ENCODE data around the gene CSNK2A2. TPM values are rescaled to one million over a fixed set of nuclear protein-coding genes. Genes with fewer than 3 reads are reported as not detected.

Gene CSNK2A2
- total and polyA plus RNA-seq, 2 donors (not counting 3 experiments of a cell fraction or from before 2014, with no cell fraction given), result 43.3 to 125 TPM

DNA sequence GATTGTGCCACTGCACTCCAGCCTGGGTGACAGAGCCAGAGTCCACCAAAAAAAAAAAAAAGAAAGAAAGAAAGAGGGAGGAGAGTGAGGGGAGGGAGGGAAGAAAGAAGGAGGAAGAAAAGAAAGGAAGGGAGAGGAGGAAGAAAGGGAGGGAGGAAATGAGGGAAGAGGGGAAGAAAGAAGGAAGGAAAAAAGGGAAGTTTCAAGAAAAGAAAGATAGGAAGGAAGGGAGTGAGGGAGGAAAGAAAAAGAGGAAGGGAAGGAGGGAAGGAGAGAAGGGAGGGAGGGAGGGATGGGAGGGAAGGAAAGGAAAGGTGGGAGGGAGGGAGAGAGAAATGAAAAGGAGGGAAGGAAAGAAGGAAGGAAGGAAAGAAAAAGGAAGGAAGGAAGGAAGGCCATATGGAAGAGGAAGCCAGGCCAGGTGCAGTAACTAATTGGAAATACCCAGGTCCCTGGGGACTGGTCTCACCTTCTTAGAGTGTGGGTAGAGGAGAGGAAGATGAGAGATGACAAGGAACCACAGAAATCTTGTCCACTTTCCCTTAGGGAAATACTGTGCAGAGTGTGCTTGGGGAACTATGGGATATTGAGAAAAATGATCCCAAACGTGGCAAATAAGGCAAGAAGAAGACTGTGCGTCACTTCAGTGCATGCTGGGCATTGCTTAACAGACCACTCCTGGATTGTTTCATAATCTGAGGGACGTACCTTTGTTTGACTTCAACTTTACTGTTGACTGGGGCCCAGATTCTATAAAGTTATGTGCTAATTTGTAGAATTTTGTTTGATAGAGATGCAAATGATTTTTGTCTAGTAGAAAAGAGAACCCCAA is 15.1 kb upstream of the CSNK2A2 start:
- Histone ChIP-seq H2AFZ (ENCODE audit: low read depth, low read length) (no peak overlapping the region), H3K79me2 (ENCODE audit: control insufficient read depth, insufficient read depth, low read length) (no peaks in the 10 kb centered on the region), H3K9me1 (replicated peaks; ENCODE audit: control insufficient read depth, extremely low read depth, insufficient read depth, low read length) (no peaks in the 10 kb centered on the region), H3K27ac (ENCODE audit: insufficient read depth, low read depth, low read length) (no peak overlapping the region), H3K4me3 (replicated peaks in 1 of 3; ENCODE audit: insufficient read depth in 1 of 3, low read depth in 1 of 3, low read length in 3 of 3) (no peak overlapping the region), H3K36me3 (ENCODE audit: control insufficient read depth in 2 of 2, extremely low read depth in 1 of 2, insufficient read depth in 2 of 2, low read length in 2 of 2) (no peaks in the 10 kb centered on the region), H3K4me1 (ENCODE audit: control insufficient read depth, extremely low read depth, insufficient read depth, low read length) (no peaks in the 10 kb centered on the region), H3K9ac (replicated peaks; ENCODE audit: extremely low read depth, insufficient read depth, low read length) (no peak overlapping the region), H4K20me1 (replicated peaks; ENCODE audit: control insufficient read depth, extremely low read depth, insufficient read depth, low read length) (no peaks in the 10 kb centered on the region), H3K27me3 (ENCODE audit: control insufficient read depth in 2 of 2, insufficient read depth in 2 of 2, low read length in 2 of 2) (peaks cover 7 to 8% of the 10 kb centered on the region in 2 experiments), H3K9me3 (replicated peaks; ENCODE audit: control insufficient read depth, insufficient read depth, low read length) (no peaks in the 10 kb centered on the region), H3K4me2 (ENCODE audit: insufficient read depth, low read length) (no peak overlapping the region)
- BruUV-seq (replicated peaks), result no TSS peak
- intact Hi-C loops (cut with micrococcal nuclease) (no loop called here), dilution Hi-C loops (cut with MboI; ENCODE audit: extremely low pct_ligation_motif_present, low sequenced_read_pairs) (no loop called here)
- FAIRE-seq (no peak), DNase-seq (ENCODE audit: low read depth, low spot score) (no peak)
- no peak for TF ChIP-seq POLR2AphosphoS5 (IDR thresholded peaks at IDR 0.05; ENCODE audit: insufficient read depth, low read depth, low read length)
- no peak for TF ChIP-seq POLR2A (IDR thresholded peaks at IDR 0.05; ENCODE audit: low read depth, low read length)
- TF ChIP-seq, protein P1, sequence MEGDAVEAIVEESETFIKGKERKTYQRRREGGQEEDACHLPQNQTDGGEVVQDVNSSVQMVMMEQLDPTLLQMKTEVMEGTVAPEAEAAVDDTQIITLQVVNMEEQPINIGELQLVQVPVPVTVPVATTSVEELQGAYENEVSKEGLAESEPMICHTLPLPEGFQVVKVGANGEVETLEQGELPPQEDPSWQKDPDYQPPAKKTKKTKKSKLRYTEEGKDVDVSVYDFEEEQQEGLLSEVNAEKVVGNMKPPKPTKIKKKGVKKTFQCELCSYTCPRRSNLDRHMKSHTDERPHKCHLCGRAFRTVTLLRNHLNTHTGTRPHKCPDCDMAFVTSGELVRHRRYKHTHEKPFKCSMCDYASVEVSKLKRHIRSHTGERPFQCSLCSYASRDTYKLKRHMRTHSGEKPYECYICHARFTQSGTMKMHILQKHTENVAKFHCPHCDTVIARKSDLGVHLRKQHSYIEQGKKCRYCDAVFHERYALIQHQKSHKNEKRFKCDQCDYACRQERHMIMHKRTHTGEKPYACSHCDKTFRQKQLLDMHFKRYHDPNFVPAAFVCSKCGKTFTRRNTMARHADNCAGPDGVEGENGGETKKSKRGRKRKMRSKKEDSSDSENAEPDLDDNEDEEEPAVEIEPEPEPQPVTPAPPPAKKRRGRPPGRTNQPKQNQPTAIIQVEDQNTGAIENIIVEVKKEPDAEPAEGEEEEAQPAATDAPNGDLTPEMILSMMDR (IDR thresholded peaks at IDR 0.05; ENCODE audit: extremely low read depth in 1 of 2, insufficient read depth in 1 of 2, low read depth in 1 of 2, low read length in 2 of 2), result no peak
- TF ChIP-seq GATA2 (IDR thresholded peaks at IDR 0.05; ENCODE audit: insufficient read depth, insufficient read length, low read depth, low read length), result no peak
- TF ChIP-seq JUN (IDR thresholded peaks at IDR 0.05; ENCODE audit: borderline replicate concordance, insufficient read depth, insufficient read length, low read depth), result no peak
- no peak for TF ChIP-seq FOS (IDR thresholded peaks at IDR 0.05; ENCODE audit: borderline replicate concordance, insufficient read depth, low read length)
- TF ChIP-seq MAX (IDR thresholded peaks at IDR 0.05; ENCODE audit: insufficient read depth, insufficient read length), result no peak
- no peak for TF ChIP-seq MYC (IDR thresholded peaks at IDR 0.05; ENCODE audit: low read depth, low read length)
- TF ChIP-seq EZH2 (IDR thresholded peaks at IDR 0.05; ENCODE audit: borderline replicate concordance, low read depth, low read length, severe bottlenecking), result no peak
- POLR2A ChIA-PET, result no interaction called here
- CTCF ChIA-PET, result no interaction called here

All from endothelial cell of umbilical vein (primary cell).